GM18505 (cell line): Measurements from ENCODE around the gene HSD17B12.
"Not testable (repeated sequence)": the region's sequence is repeated elsewhere in the genome, so short reads cannot be mapped to it uniquely, and the experiment has no call there.

Source experiments
- ATAC-seq: cut with Tn5 transposase; IDR thresholded peaks from one replicate; pipeline ENCODE4 v1.9.1; 2021; ENCODE audit not compliant: unreplicated experiment
- POLR2A ChIP-seq: IDR thresholded peaks from 4 replicates; pipeline ENCODE4 v1.6.1; 2011; ENCODE audit warnings: borderline replicate concordance; ENCODE audit not compliant: insufficient read depth, insufficient read length; ENCODE audit errors: extremely low read depth

HSD17B12 gene

DNA sequence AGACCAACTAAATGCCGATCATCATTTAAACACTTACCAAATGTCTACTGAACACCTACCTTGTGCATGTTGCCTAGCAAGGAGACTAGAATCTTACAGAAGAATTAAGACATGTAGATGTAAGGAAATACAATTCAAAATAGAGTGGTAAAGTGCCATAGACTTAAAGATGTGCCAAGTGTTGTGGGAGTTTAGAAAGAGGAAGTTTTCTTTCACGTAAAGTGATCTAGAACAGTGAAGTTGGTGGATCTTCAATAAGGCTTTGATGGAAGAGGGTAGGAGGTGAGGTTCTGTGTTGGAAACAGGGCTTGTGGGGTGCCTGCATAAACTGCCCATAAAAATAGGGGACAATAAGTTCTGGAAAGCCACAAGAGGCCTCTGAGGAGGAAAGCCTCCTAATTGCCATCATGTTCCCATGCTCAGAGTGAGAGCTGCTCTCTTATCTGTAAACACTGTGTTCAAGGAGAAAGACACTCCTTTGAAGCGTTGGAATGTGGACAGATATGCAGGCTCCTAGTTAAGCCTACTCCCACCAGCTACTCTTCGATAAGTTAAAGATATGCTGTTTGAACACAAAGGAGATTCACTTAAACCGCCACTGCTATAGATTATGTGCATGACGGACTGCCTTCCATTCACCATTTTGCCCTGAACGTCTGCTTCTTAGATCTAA is 66.7 kb downstream of the HSD17B12 start:
- no peak for ATAC-seq
- TF ChIP-seq POLR2A, result no peak

DNA sequence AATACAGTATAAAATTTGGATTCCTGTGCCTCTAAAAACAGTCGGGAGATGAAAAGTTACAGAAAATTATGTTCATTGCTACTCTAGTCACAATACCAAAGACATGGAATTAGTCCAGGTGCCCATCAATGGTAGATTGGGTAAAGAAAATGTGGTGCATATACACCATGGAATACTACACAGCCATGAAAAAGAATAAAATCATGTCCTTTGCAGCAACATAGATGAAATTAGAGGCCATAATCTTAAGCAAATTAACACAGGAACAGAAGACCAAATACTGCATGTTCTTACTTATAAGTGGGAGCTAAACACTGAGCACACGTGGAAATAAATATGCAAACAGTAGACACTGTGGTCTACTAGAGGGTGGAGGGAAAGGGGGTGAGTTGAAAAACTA is 67.6 kb downstream of the HSD17B12 start:
- no peak for ATAC-seq
- TF ChIP-seq POLR2A, result no peak

DNA sequence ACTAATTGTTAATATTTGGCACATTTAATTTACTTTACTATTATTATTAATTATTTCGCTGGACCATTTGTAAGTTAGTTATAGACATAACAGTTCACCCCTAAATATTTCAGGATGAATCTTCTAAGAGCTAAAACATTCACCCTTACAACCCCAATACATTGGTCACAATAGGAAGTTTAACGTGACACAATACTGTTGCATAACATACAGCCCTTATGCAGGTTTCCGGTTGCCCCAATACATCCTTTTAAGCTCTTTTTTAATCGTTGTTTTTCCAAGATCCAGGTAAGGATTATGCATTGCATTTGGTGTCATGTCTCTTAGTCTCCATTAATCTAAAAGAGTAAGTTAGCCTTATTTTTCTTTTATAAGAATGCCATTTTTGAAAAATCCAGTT is 71.2 kb downstream of the HSD17B12 start:
- ATAC-seq, result no peak

GRCh38 chr11:43756575-43756974 is 76.0 kb downstream of the HSD17B12 start:
- TF ChIP-seq POLR2A, result no peak
- ATAC-seq, result no peak

More for the DNA sequence above, 71.2 kb downstream of the HSD17B12 start:
- no peak for TF ChIP-seq POLR2A

DNA sequence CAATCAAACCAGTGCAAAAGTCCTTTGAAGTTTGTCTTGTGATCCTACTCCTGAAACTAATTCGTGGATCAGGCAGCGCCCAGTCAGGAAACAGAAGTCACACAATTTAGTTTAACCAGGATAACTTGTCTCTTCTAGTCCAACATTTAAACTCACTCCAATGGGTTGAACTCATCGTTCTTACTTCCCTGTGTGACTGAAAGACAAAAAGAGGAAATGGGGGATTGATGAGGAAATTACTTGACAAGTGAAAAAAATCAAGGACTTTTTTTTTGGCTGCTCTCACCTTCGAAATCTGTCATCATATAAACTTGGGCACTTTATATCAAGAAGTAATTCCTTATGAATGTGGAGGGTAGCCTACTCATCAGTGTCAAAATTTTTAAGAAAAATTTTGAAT is 78.4 kb downstream of the HSD17B12 start:
- ATAC-seq, result no peak
- TF ChIP-seq POLR2A, result no peak

- no peak for ATAC-seq
Observed at GRCh38 chr11:43760902-43761301, 80.4 kb downstream of the HSD17B12 start.

DNA sequence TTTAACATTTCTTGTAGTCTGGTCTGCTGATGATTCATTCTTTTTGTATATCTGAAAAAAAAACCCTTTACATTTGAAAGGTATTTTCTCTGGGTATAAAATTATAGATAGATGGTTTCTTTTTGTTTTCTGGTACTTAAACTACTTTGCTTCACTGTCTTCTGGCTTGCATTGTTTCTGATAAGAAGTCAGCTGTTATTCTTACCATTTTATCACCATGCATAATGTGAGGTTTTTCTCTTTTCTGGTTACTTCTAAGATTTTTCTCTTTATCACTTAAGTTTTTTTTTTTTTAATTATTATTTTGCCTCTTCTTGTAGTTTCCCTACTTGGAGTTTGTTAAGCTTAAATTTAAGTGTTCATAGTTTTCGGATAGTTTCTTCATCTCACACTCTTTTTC is 84.7 kb downstream of the HSD17B12 start:
- TF ChIP-seq POLR2A, result no peak
- ATAC-seq, result no peak

More at GRCh38 chr11:43760902-43761301, 80.4 kb downstream of the HSD17B12 start:
- TF ChIP-seq POLR2A, result no peak

- not testable (repeated sequence) for ATAC-seq
Observed at GRCh38 chr11:43768654-43769053, 88.1 kb downstream of the HSD17B12 start.

- TF ChIP-seq POLR2A, result no peak
- no peak for ATAC-seq
Observed at GRCh38 chr11:43770173-43770572, 89.6 kb downstream of the HSD17B12 start.

GRCh38 chr11:43772733-43773132 is 92.2 kb downstream of the HSD17B12 start:
- ATAC-seq, result no peak

GRCh38 chr11:43774786-43775185 is 94.2 kb downstream of the HSD17B12 start:
- no peak for TF ChIP-seq POLR2A
- no peak for ATAC-seq

More at GRCh38 chr11:43772733-43773132, 92.2 kb downstream of the HSD17B12 start:
- no peak for TF ChIP-seq POLR2A

GRCh38 chr11:43779306-43779705 is 98.8 kb downstream of the HSD17B12 start:
- no peak for ATAC-seq
- TF ChIP-seq POLR2A, result no peak

DNA sequence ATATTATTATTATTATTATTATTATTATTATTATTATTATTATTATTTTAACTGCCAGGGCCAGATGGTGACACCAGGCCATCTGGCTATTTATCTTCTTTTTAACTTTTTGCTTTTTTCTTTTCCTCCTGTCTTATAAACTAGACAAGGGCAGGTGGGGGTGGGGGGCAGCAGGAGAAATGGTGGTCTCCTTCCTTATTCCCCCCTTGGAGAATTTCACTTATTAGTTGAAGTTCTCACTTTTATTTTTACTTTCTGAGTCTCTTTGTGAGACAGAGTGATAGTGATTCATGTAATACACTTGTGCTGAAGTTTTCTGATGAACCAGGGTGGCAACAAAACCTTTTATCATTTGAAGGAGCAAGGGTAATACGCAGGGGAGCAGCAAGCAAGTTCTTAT is 103.8 kb downstream of the HSD17B12 start:
- ATAC-seq, result no peak
- TF ChIP-seq POLR2A, result no peak

DNA sequence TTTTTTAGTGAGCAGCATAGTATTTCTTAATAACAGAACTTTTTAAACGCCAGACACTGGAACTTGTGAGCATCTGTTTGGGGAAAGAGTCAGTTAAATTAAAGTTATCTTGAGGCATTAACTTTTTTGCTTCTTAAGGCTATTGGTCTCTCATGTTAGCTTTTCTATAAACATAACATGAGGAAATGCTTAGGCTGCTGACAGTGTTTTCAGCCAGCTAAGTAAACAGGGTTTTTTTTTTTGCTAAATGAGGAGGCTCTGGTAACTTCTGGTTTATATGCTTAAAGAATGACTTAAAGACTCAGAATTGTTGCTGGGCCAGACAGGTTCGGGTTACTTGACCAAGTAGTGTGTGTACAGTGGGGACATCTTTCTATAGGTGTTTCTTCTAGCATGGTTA is 104.3 kb downstream of the HSD17B12 start:
- TF ChIP-seq POLR2A, result no peak
- no peak for ATAC-seq

- no peak for ATAC-seq
- no peak for TF ChIP-seq POLR2A
Observed at GRCh38 chr11:43785318-43785717, 104.8 kb downstream of the HSD17B12 start.
